Measurements from ENCODE around the gene SH3BGRL.
"Not testable (repeated sequence)": the region's sequence is repeated elsewhere in the genome, so short reads cannot be mapped to it uniquely, and the experiment has no call there.

SH3BGRL gene

DNA sequence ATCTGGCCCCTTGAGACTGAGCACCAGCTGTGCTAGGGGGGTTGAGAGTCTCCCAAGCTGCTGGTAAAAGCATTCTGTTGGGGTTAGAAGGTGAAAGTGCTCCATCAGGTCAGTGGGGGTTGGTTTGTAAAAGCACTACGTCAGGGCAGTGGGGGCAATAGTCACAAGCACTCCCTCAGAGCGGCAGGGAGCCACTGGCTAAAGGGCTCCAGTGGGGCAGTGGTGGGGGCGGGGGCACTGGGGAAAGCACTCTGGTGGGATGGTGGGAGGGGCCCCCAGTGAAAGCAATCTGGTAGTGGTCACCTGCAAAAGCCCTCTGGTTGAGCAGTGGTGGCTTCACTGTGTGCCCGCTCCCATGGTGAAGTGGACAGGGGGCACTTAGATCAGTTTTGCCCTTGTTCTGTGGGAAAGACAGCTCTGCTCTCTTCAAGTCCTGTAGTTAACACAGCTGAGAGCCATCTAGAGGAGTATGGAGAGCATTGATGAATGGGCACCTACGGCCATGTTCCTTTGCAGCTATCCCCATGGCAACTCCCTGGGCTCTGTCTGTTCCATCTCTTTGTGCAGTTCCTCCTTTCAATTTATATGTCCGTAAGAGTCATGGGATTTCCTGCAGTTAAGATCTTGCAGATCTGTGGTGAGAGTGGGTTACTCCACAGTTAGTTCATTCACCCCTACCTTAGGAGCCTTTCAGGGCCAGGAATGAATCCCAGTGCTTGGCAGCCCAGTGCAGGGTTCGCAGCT lies 106.4 kb downstream of the SH3BGRL start:
- Histone ChIP-seq H3K9me3 (replicated peaks; ENCODE audit: low read length) (no peaks in the 10 kb centered on the region), H3K4me2 (ENCODE audit: low read length) (no peak overlapping the region), H3K9ac (ENCODE audit: low read depth, low read length) (no peak overlapping the region), H3K36me3 (ENCODE audit: insufficient read depth, low read length) (no peaks in the 10 kb centered on the region), H3K4me3 (ENCODE audit: low read length) (no peak overlapping the region), H3K27me3 (ENCODE audit: control insufficient read depth, insufficient read depth, low read length) (no peaks in the 10 kb centered on the region), H3K4me1 (ENCODE audit: control insufficient read depth, insufficient read depth, low read length) (no peaks in the 10 kb centered on the region)

GRCh38 chrX:81316163-81316562 lies 114.3 kb downstream of the SH3BGRL start:
- Histone ChIP-seq H3K9me3 (replicated peaks; ENCODE audit: low read length) (no peaks in the 10 kb centered on the region), H3K4me1 (ENCODE audit: control insufficient read depth, insufficient read depth, low read length) (no peaks in the 10 kb centered on the region), H3K4me2 (ENCODE audit: low read length) (no peak overlapping the region), H3K36me3 (ENCODE audit: insufficient read depth, low read length) (no peaks in the 10 kb centered on the region), H3K4me3 (ENCODE audit: low read length) (no peak overlapping the region), H3K9ac (ENCODE audit: low read depth, low read length) (no peak overlapping the region), H3K27me3 (ENCODE audit: control insufficient read depth, insufficient read depth, low read length) (no peaks in the 10 kb centered on the region)

DNA sequence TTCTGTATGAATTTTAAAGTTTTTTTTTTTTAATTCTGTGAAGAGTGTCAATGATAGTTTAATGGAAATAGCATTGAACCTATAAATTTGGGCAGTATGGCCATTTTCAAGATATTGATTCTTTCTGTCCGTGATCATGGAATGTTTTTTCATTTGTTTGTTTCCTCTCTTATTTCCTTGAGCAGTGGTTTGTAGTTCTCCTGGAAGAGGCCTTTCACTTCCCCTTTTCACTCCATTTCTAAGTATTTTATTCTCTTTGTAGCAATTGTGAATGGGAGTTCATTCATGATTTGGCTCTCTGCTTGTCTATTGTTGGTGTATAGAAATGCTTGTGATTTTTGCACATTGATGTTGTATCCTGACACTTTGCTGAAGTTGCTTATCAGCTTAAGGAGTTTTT lies 129.8 kb downstream of the SH3BGRL start:
- H3K36me3 ChIP-seq (ENCODE audit: insufficient read depth, low read length); H3K4me2 ChIP-seq (ENCODE audit: low read length); H3K27me3 ChIP-seq (ENCODE audit: control insufficient read depth, insufficient read depth, low read length); H3K4me3 ChIP-seq (ENCODE audit: low read length); H3K9me3 ChIP-seq (replicated peaks; ENCODE audit: low read length); H3K4me1 ChIP-seq (ENCODE audit: control insufficient read depth, insufficient read depth, low read length); H3K9ac ChIP-seq (ENCODE audit: low read depth, low read length): not testable (repeated sequence)

DNA sequence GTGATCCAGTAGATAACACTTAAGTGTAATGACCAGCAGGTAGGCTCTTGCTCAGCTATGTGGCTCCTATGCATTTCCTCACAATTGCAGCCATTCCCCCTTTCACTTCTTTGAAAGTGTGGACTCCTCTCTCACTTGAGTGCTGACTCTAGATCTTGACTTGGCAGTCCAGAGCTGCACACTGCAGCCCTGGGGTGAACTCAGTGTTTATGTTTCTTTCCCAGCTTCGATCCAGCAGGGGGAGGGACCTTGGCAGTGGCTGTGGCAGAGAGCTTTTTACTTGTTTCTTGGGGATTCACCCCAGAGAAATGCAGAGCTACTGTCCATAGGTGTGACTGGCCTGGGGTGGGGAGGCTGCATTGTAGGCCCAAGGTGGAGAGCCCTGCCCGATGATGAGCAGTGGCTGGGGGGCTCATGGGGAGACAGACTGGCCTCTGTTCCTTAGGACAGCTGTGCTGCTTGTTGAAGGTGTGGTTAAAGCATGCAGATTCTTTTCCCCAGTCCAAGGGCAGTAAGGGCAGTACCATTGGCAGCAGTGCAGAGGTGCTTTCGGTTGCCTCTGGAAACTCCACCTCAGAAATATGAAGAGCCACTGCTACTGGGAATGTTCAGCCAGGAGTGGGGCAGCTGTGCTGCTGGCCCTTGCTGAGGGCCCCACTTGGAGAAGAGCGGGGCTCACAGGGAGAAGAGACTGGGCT lies 134.7 kb downstream of the SH3BGRL start:
- H3K9ac ChIP-seq (ENCODE audit: low read depth, low read length): no peak overlapping the region
- no peaks in the 10 kb centered on the region for H3K36me3 ChIP-seq (ENCODE audit: insufficient read depth, low read length)
- no peaks in the 10 kb centered on the region for H3K9me3 ChIP-seq (replicated peaks; ENCODE audit: low read length)
- H3K4me2 ChIP-seq (ENCODE audit: low read length): no peak overlapping the region
- no peak overlapping the region for H3K4me3 ChIP-seq (ENCODE audit: low read length)
- H3K27me3 ChIP-seq (ENCODE audit: control insufficient read depth, insufficient read depth, low read length): no peaks in the 10 kb centered on the region
- no peaks in the 10 kb centered on the region for H3K4me1 ChIP-seq (ENCODE audit: control insufficient read depth, insufficient read depth, low read length)

DNA sequence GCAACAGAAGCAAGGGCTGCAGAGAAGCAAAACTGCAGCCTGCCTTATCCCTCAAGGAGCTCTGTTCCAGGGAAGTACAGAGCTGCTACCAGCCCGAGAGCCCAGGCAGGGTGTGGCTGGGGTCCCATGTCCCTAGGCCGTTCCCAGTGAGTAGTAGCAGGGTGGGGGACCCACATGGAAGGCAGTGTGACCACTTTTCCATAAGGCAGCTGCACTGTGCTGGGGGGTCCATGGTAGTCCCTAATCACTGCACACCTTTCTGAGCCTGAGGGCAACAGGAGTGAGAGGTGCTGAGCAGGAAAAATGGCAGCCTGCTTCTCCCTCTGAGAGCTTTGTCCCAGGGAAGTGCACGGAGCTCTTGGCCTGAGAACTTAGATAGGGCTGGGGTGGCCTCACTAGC lies 135.9 kb downstream of the SH3BGRL start:
- H3K4me2 ChIP-seq (ENCODE audit: low read length): no peak overlapping the region
- no peaks in the 10 kb centered on the region for H3K4me1 ChIP-seq (ENCODE audit: control insufficient read depth, insufficient read depth, low read length)
- H3K9ac ChIP-seq (ENCODE audit: low read depth, low read length): no peak overlapping the region
- no peak overlapping the region for H3K4me3 ChIP-seq (ENCODE audit: low read length)
- H3K9me3 ChIP-seq (replicated peaks; ENCODE audit: low read length): no peaks in the 10 kb centered on the region
- no peaks in the 10 kb centered on the region for H3K27me3 ChIP-seq (ENCODE audit: control insufficient read depth, insufficient read depth, low read length)
- no peaks in the 10 kb centered on the region for H3K36me3 ChIP-seq (ENCODE audit: insufficient read depth, low read length)

GRCh38 chrX:81338924-81339323 lies 137.0 kb downstream of the SH3BGRL start:
- Histone ChIP-seq H3K4me3 (ENCODE audit: low read length) (no peak overlapping the region), H3K4me2 (ENCODE audit: low read length) (no peak overlapping the region), H3K36me3 (ENCODE audit: insufficient read depth, low read length) (no peaks in the 10 kb centered on the region), H3K9me3 (replicated peaks; ENCODE audit: low read length) (no peaks in the 10 kb centered on the region), H3K27me3 (ENCODE audit: control insufficient read depth, insufficient read depth, low read length) (no peaks in the 10 kb centered on the region), H3K4me1 (ENCODE audit: control insufficient read depth, insufficient read depth, low read length) (no peaks in the 10 kb centered on the region), H3K9ac (ENCODE audit: low read depth, low read length) (no peak overlapping the region)

- H3K4me1 ChIP-seq (ENCODE audit: control insufficient read depth, insufficient read depth, low read length); H3K4me3 ChIP-seq (ENCODE audit: low read length); H3K4me2 ChIP-seq (ENCODE audit: low read length); H3K9ac ChIP-seq (ENCODE audit: low read depth, low read length); H3K36me3 ChIP-seq (ENCODE audit: insufficient read depth, low read length); H3K9me3 ChIP-seq (replicated peaks; ENCODE audit: low read length); H3K27me3 ChIP-seq (ENCODE audit: control insufficient read depth, insufficient read depth, low read length): not testable (repeated sequence)
Observed at GRCh38 chrX:81345296-81345695, 143.4 kb downstream of the SH3BGRL start.
